A673 (cell line): ENCODE data around the gene TTC28. TPM values are rescaled to one million over a fixed set of nuclear protein-coding genes. Genes with fewer than 3 reads are reported as not detected.

Experiments used
- BruUV-seq: library from RNA; stranded (reverse); fragments of 400-500 nt; replicated peaks from 2 replicates; lab custom pipeline; 2021; lab: Mats Ljungman, UMichigan
- CTCF ChIA-PET: fragments of 300-600 bp; sonication (Branson Sonifier 250); formaldehyde crosslinking; loops from one replicate; lab custom pipeline; 2022; ENCODE audit warnings: antibody characterized with exemption; lab: Charles Lee
- POLR2A ChIA-PET: fragments of 300-600 bp; sonication (Branson Sonifier 250); formaldehyde crosslinking; loops from one replicate; lab custom pipeline; 2022; ENCODE audit warnings: antibody characterized with exemption; ENCODE audit not compliant: low non-redundant PET; lab: Charles Lee
- DNase-seq: peaks from one replicate; pipeline ENCODE4 v3.0.0-alpha.2; 2015; ENCODE audit warnings: low spot score
- H3K27ac ChIP-seq: fragments of 200-600 bp; sonication (generic); 2 replicates; pipeline ENCODE4 v1.5.1; 2016; ENCODE audit warnings: mixed run types, low read depth, mild to moderate bottlenecking, mixed read lengths, antibody characterized with exemption, low read length; ENCODE audit not compliant: poor library complexity, severe bottlenecking
- H3K27me3 ChIP-seq: fragments of 200-600 bp; sonication (generic); replicated peaks from 2 replicates; pipeline ENCODE4 v1.6.1; 2017; ENCODE audit warnings: mixed run types, low read depth, mild to moderate bottlenecking, mixed read lengths, antibody characterized with exemption, low read length; ENCODE audit not compliant: insufficient read depth, poor library complexity
- H3K36me3 ChIP-seq: fragments of 200-600 bp; sonication (generic); 2 replicates; pipeline ENCODE4 v1.6.1; 2016; ENCODE audit warnings: mixed run types, mild to moderate bottlenecking, mixed read lengths, antibody characterized with exemption, low read length; ENCODE audit not compliant: insufficient read depth, poor library complexity, severe bottlenecking
- H3K4me1 ChIP-seq: fragments of 200-600 bp; sonication (generic); 2 replicates; pipeline ENCODE4 v1.6.1; 2017; ENCODE audit warnings: mixed run types, mild to moderate bottlenecking, mixed read lengths, antibody characterized with exemption, low read length; ENCODE audit not compliant: insufficient read depth, poor library complexity, severe bottlenecking
- H3K4me3 ChIP-seq: fragments of 200-600 bp; sonication (generic); 2 replicates; pipeline ENCODE4 v1.5.1; 2016; ENCODE audit warnings: low read depth, mixed run types, mild to moderate bottlenecking, mixed read lengths, low read length; ENCODE audit not compliant: poor library complexity, severe bottlenecking
- H3K9me3 ChIP-seq: fragments of 200-600 bp; sonication (generic); 2 replicates; pipeline ENCODE4 v1.6.1; 2016; ENCODE audit warnings: mixed run types, low read depth, mild to moderate bottlenecking, mixed read lengths, antibody characterized with exemption, low read length; ENCODE audit not compliant: poor library complexity, severe bottlenecking
- EZH2 ChIP-seq: fragments of 200-600 bp; sonication (generic); IDR thresholded peaks from 2 replicates; pipeline ENCODE4 v1.6.1; 2017; ENCODE audit warnings: borderline replicate concordance, low read depth, mild to moderate bottlenecking, mixed read lengths, antibody characterized with exemption, low read length; ENCODE audit not compliant: poor library complexity, severe bottlenecking
- intact Hi-C: fragments of 100-400 bp; cut with micrococcal nuclease; formaldehyde crosslinking; loops from one replicate; pipeline ENCODE4 v1.10.0; 2022; ENCODE audit not compliant: unreplicated experiment
- total RNA-seq: library from RNA; stranded (reverse); gene quantifications from 2 replicates; pipeline ENCODE4 v1.2.3, GENCODE V29; 2021
- TF ChIP-seq, protein P1 (sequence below): fragments of 300-800, 200-600 bp; sonication (generic); conservative IDR thresholded peaks from 2 replicates; pipeline ENCODE4 v1.5.1; 2017; ENCODE audit warnings: low read depth, mild to moderate bottlenecking, antibody characterized with exemption, low read length, moderate library complexity, mixed read lengths

Gene TTC28
- total RNA-seq, 1 experiment from 2014 or later = 48.7 TPM

DNA sequence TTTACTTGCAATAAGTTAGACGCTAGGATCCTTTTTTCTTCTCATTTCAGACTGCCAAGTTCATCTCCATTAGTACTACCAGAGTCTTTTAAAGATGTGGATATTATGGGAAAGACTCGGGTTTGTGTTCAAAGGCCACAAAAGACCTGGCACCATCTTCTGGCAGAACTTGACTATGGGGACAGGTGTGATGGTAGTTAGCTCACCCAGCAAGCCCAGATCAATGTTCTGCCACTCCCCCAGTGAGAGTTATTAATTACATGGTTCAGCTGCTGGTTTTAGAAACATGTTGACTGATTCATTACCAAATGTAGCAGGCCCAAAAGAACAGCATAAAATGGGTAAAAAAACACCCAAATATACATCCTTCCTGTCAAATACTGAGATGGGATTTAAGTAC, 427.1 kb downstream of the TTC28 start:
- Histone ChIP-seq H3K27me3 (no peaks in the 10 kb centered on the region), H3K36me3 (no peaks in the 10 kb centered on the region), H3K27ac (no peak overlapping the region), H3K4me1 (peaks cover 7% of the 10 kb centered on the region), H3K4me3 (no peak overlapping the region), H3K9me3 (no peaks in the 10 kb centered on the region)
- no peak for DNase-seq
- ChIA-PET POLR2A (no interaction called here), CTCF (no interaction called here)
- no TSS peak for BruUV-seq
- intact Hi-C loops = no loop called here
- TF ChIP-seq, protein P1, sequence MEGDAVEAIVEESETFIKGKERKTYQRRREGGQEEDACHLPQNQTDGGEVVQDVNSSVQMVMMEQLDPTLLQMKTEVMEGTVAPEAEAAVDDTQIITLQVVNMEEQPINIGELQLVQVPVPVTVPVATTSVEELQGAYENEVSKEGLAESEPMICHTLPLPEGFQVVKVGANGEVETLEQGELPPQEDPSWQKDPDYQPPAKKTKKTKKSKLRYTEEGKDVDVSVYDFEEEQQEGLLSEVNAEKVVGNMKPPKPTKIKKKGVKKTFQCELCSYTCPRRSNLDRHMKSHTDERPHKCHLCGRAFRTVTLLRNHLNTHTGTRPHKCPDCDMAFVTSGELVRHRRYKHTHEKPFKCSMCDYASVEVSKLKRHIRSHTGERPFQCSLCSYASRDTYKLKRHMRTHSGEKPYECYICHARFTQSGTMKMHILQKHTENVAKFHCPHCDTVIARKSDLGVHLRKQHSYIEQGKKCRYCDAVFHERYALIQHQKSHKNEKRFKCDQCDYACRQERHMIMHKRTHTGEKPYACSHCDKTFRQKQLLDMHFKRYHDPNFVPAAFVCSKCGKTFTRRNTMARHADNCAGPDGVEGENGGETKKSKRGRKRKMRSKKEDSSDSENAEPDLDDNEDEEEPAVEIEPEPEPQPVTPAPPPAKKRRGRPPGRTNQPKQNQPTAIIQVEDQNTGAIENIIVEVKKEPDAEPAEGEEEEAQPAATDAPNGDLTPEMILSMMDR = no peak
- TF ChIP-seq EZH2 = no peak

DNA sequence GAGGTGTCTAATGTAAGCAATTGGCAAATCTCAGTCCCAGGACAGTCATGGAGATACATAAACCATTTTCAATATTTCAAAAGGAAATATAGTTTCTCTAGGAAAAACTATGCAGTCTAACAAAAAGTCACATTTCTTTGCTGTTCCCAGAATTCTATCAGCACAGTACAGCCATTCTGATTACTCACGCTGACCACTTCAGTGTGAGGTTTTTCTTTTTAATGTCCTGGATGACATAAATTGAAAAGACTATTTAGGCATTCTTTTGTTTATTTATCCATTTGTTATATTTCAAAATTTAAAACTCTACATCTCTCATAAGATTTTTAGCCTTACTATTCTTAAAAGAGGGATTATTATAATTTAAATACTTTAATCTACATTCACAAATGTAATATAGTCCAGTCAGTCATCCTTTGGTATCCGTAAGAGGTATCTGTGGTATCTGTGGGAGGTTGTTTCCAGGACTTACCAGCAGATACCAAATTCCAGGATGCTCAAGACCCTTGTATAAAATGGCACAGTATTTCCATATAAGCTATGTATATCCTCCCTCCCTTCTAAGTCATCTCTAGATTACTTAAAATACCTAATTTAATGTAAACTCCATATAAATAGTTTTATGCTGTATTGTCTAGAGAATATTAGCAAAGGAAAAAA, 429.5 kb downstream of the TTC28 start:
- peaks cover 7% of the 10 kb centered on the region for H3K4me1 ChIP-seq
- DNase-seq = no peak
- H3K36me3 ChIP-seq = no peaks in the 10 kb centered on the region
- ChIA-PET CTCF (interaction anchor here (0.6 kb wide), 1 partner anchor 122 kb away, joined by 3 read pairs; no protein-coding TSS in a partner anchor), POLR2A (no interaction called here)
- H3K4me3 ChIP-seq = no peak overlapping the region
- H3K9me3 ChIP-seq = no peaks in the 10 kb centered on the region
- intact Hi-C loops = no loop called here
- H3K27ac ChIP-seq = no peak overlapping the region
- H3K27me3 ChIP-seq = no peaks in the 10 kb centered on the region
- no TSS peak for BruUV-seq
- TF ChIP-seq, protein P1 = no peak
- no peak for TF ChIP-seq EZH2

DNA sequence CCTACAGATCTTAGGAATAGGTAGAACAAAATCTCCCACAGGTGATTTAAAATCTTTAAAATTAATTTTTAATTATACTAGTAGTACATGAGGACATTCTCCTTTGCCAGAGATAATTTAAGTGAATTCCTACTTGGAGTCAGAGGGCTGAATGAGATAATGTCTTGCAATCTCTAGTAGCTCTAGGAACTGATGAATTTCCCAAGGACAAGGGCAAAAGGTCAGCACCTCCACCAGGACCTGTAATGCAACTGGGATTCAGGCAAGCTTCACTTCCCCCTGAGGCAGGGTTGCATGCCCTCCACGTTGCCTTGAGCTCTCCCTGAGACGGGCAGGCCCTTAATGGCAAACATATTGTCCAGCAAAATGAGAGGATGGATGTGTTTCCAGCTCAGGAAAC, 430.2 kb downstream of the TTC28 start:
- CTCF ChIA-PET = no interaction called here
- no peak overlapping the region for H3K27ac ChIP-seq
- no peaks in the 10 kb centered on the region for H3K9me3 ChIP-seq
- POLR2A ChIA-PET = no interaction called here
- intact Hi-C loops = no loop called here
- DNase-seq = no peak
- no peaks in the 10 kb centered on the region for H3K36me3 ChIP-seq
- no peak for TF ChIP-seq EZH2
- TF ChIP-seq, protein P1 = no peak
- H3K27me3 ChIP-seq = no peaks in the 10 kb centered on the region
- H3K4me1 ChIP-seq = peaks cover 7% of the 10 kb centered on the region
- H3K4me3 ChIP-seq = no peak overlapping the region
- BruUV-seq = no TSS peak
